HG02981 (cell line): ENCODE measurements around the gene SPAG16.
"Not testable (repeated sequence)": the region's sequence is repeated elsewhere in the genome, so short reads cannot be mapped to it uniquely, and the experiment has no call there.

ENCODE experiments used
- ATAC-seq: cut with Tn5 transposase; IDR thresholded peaks from one replicate; pipeline ENCODE4 v1.9.1; 2021; ENCODE audit warnings: mild to moderate bottlenecking, moderate library complexity; ENCODE audit not compliant: unreplicated experiment

Gene SPAG16

GRCh38 chr2:213688133-213688532, 403.9 kb downstream of the SPAG16 start:
- ATAC-seq, result no peak

GRCh38 chr2:213688825-213689224, 404.6 kb downstream of the SPAG16 start:
- ATAC-seq, result not testable (repeated sequence)

GRCh38 chr2:213689585-213689984, 405.3 kb downstream of the SPAG16 start:
- ATAC-seq, result no peak

GRCh38 chr2:213691351-213691750, 407.1 kb downstream of the SPAG16 start:
- ATAC-seq, result peak; percentile 70

- no peak for ATAC-seq
Measured at GRCh38 chr2:213696442-213696841, 412.2 kb downstream of the SPAG16 start.

- ATAC-seq, result not testable (repeated sequence)
Measured at GRCh38 chr2:213701365-213701764, 417.1 kb downstream of the SPAG16 start.

GRCh38 chr2:213703406-213704098, 419.3 kb downstream of the SPAG16 start:
- no peak for ATAC-seq

- no peak for ATAC-seq
Measured at GRCh38 chr2:213710164-213710563, 425.9 kb downstream of the SPAG16 start.

- ATAC-seq, result not testable (repeated sequence)
Measured at GRCh38 chr2:213718411-213718810, 434.1 kb downstream of the SPAG16 start.

- ATAC-seq, result no peak
Measured at GRCh38 chr2:213722565-213722964, 438.3 kb downstream of the SPAG16 start.

- no peak for ATAC-seq
Measured at GRCh38 chr2:213723041-213723560, 438.8 kb downstream of the SPAG16 start.

- no peak for ATAC-seq
Measured at GRCh38 chr2:213723707-213724106, 439.4 kb downstream of the SPAG16 start.

GRCh38 chr2:213726101-213726500, 441.8 kb downstream of the SPAG16 start:
- no peak for ATAC-seq

GRCh38 chr2:213733893-213734292, 449.6 kb downstream of the SPAG16 start:
- ATAC-seq, result peak; percentile 87

- peak; percentile 75 for ATAC-seq
Measured at GRCh38 chr2:213740453-213740852, 456.2 kb downstream of the SPAG16 start.

- peak; percentile 91 for ATAC-seq
Measured at GRCh38 chr2:213751446-213751845, 467.2 kb downstream of the SPAG16 start.

GRCh38 chr2:213752575-213752974, 468.3 kb downstream of the SPAG16 start:
- ATAC-seq, result no peak

- ATAC-seq, result no peak
Measured at GRCh38 chr2:213757525-213757924, 473.3 kb downstream of the SPAG16 start.

- no peak for ATAC-seq
Measured at GRCh38 chr2:213763354-213763753, 479.1 kb downstream of the SPAG16 start.

- ATAC-seq, result no peak
Measured at GRCh38 chr2:213763963-213764362, 479.7 kb downstream of the SPAG16 start.

- no peak for ATAC-seq
Measured at GRCh38 chr2:213764849-213765248, 480.6 kb downstream of the SPAG16 start.

GRCh38 chr2:213766062-213766461, 481.8 kb downstream of the SPAG16 start:
- peak; percentile 37 for ATAC-seq

GRCh38 chr2:213766465-213766901, 482.2 kb downstream of the SPAG16 start:
- ATAC-seq, result peak; percentile 96
